Muscle of arm (tissue), 12 donors: ENCODE results near the gene PRKAG2. TPM values are rescaled to one million over a fixed set of nuclear protein-coding genes. Genes with fewer than 3 reads are reported as not detected.

Source experiments
- DNase-seq: peaks from one replicate; pipeline ENCODE4 v3.0.0-alpha.2; 2013
- polyA plus RNA-seq, 12 donors: library from polyadenylated mRNA; unstranded; fragments of 120-200 nt; gene quantifications; one replicate each; pipeline ENCODE4 v1.2.1, GENCODE V29; 2013; ENCODE audit not compliant: insufficient read length in 12 of 12

PRKAG2 gene
- polyA plus RNA-seq, 12 donors = 9.8 to 21.3 (median 14.0) TPM; not detected in 1

- DNase-seq = no peak
These were observed 180.0 kb downstream of the PRKAG2 start for GRCh38 chr7:151696721-151697514.

GRCh38 chr7:151695951-151696541 lies 180.9 kb downstream of the PRKAG2 start:
- no peak for DNase-seq

- DNase-seq = no peak
These were observed 181.9 kb downstream of the PRKAG2 start for GRCh38 chr7:151694828-151695580.

GRCh38 chr7:151694441-151694827 lies 182.5 kb downstream of the PRKAG2 start:
- DNase-seq = no peak

GRCh38 chr7:151693140-151693539 lies 183.8 kb downstream of the PRKAG2 start:
- no peak for DNase-seq

- no peak for DNase-seq
These were observed 184.2 kb downstream of the PRKAG2 start for GRCh38 chr7:151692721-151693120.

GRCh38 chr7:151691449-151691848 lies 185.5 kb downstream of the PRKAG2 start:
- no peak for DNase-seq

GRCh38 chr7:151690606-151691005 lies 186.3 kb downstream of the PRKAG2 start:
- DNase-seq = no peak

GRCh38 chr7:151689196-151689971 lies 187.5 kb downstream of the PRKAG2 start:
- DNase-seq = no peak

- DNase-seq = no peak
These were observed 188.6 kb downstream of the PRKAG2 start for GRCh38 chr7:151688236-151688780.

- no peak for DNase-seq
These were observed 189.2 kb downstream of the PRKAG2 start for GRCh38 chr7:151687523-151688235.

- DNase-seq = no peak
These were observed 190.1 kb downstream of the PRKAG2 start for GRCh38 chr7:151686826-151687225.

- DNase-seq = peak; percentile 35
These were observed 190.7 kb downstream of the PRKAG2 start for GRCh38 chr7:151686016-151686766.

GRCh38 chr7:151684408-151685175 lies 192.3 kb downstream of the PRKAG2 start:
- no peak for DNase-seq

GRCh38 chr7:151683615-151684407 lies 193.1 kb downstream of the PRKAG2 start:
- no peak for DNase-seq

GRCh38 chr7:151682831-151683614 lies 193.9 kb downstream of the PRKAG2 start:
- DNase-seq = no peak

GRCh38 chr7:151681726-151682125 lies 195.2 kb downstream of the PRKAG2 start:
- DNase-seq = no peak

- no peak for DNase-seq
These were observed 196.1 kb downstream of the PRKAG2 start for GRCh38 chr7:151680810-151681209.
